CD14-positive monocyte (primary cell): ENCODE data around the gene STIM1. TPM values are rescaled to one million over a fixed set of nuclear protein-coding genes. Genes with fewer than 3 reads are reported as not detected.

Experiments used
- DNase-seq, 3 donors: peaks; one replicate each; pipeline ENCODE4 v3.0.0-alpha.2; 2011 to 2022
- H2AFZ ChIP-seq: 2 replicates; pipeline ENCODE4 v1.6.0; 2012; ENCODE audit warnings: mild to moderate bottlenecking, low read depth, low read length, inconsistent platforms; ENCODE audit not compliant: insufficient read depth, poor library complexity, severe bottlenecking
- H3K27ac ChIP-seq, 2 donors: 1 replicate in 1 of 2; 2 replicates in 1 of 2; pipeline ENCODE4 v1.5.1; 2012 to 2013; ENCODE audit warnings: low read length in 2 of 2, control low read depth in 1 of 2, inconsistent platforms in 1 of 2, low read depth in 1 of 2, mild to moderate bottlenecking in 1 of 2
- H3K27me3 ChIP-seq, 2 donors: one replicate each; pipeline versions ENCODE4 v1.6.0 to v1.6.1; 2011 to 2013; ENCODE audit warnings: low read length in 2 of 2; ENCODE audit not compliant: control insufficient read depth in 2 of 2, insufficient read depth in 2 of 2
- H3K36me3 ChIP-seq, 2 donors: replicated peaks in 1 of 2; 1 replicate in 1 of 2; 2 replicates in 1 of 2; pipeline versions ENCODE4 v1.5.1 to v1.6.1; 2012 to 2013; ENCODE audit warnings: low read length in 2 of 2, control low read depth in 1 of 2, inconsistent platforms in 1 of 2, mild to moderate bottlenecking in 1 of 2; ENCODE audit not compliant: insufficient read depth in 2 of 2, control insufficient read depth in 1 of 2
- H3K4me1 ChIP-seq, 2 donors: 1 replicate in 1 of 2; 2 replicates in 1 of 2; pipeline versions ENCODE4 v1.5.1 to v1.6.1; 2012 to 2013; ENCODE audit warnings: low read length in 2 of 2, control low read depth in 1 of 2, inconsistent platforms in 1 of 2, mild to moderate bottlenecking in 1 of 2, moderate library complexity in 1 of 2; ENCODE audit not compliant: insufficient read depth in 2 of 2, control insufficient read depth in 1 of 2
- H3K4me2 ChIP-seq: replicated peaks from 2 replicates; pipeline ENCODE3; 2012; ENCODE audit warnings: low read length, moderate library complexity, mild to moderate bottlenecking; ENCODE audit not compliant: poor library complexity, severe bottlenecking; ENCODE audit errors: extremely low read depth
- H3K4me3 ChIP-seq, 3 experiments: fragments of 200-600 bp in 1 of 3; sonication (generic) in 1 of 3; replicated peaks in 1 of 3; 1 replicate in 2 of 3; 2 replicates in 1 of 3; pipeline ENCODE4 v1.5.1; 2011 to 2013; ENCODE audit warnings: low read length in 3 of 3, mild to moderate bottlenecking in 3 of 3, control low read depth in 2 of 3, low read depth in 2 of 3, inconsistent platforms in 1 of 3, moderate library complexity in 1 of 3
- H3K79me2 ChIP-seq: 2 replicates; pipeline ENCODE4 v1.6.0; 2012; ENCODE audit warnings: mild to moderate bottlenecking, control low read depth, inconsistent platforms, low read length, moderate library complexity; ENCODE audit not compliant: insufficient read depth
- H3K9ac ChIP-seq: 2 replicates; pipeline ENCODE4 v1.6.0; 2017; ENCODE audit warnings: low read length, mild to moderate bottlenecking; ENCODE audit not compliant: insufficient read depth, poor library complexity, severe bottlenecking
- H3K9me3 ChIP-seq, 2 donors: replicated peaks in 1 of 2; 1 replicate in 1 of 2; 2 replicates in 1 of 2; pipeline versions ENCODE4 v1.5.1 to v1.6.1; 2012 to 2013; ENCODE audit warnings: low read length in 2 of 2, control low read depth in 1 of 2; ENCODE audit not compliant: control insufficient read depth in 1 of 2, insufficient read depth in 1 of 2
- H4K20me1 ChIP-seq: 2 replicates; pipeline ENCODE4 v1.6.0; 2012; ENCODE audit warnings: mild to moderate bottlenecking, low read length, control low read depth, moderate library complexity; ENCODE audit not compliant: insufficient read depth
- H3K27ac Mint-ChIP-seq, 7 donors: one replicate each; pipeline ENCODE4 v1.8.0; 2020; ENCODE audit warnings: mild to moderate bottlenecking in 7 of 7, mixed read lengths in 7 of 7, moderate library complexity in 6 of 7, inconsistent platforms in 2 of 7
- H3K27me3 Mint-ChIP-seq, 3 donors: one replicate each; pipeline ENCODE4 v1.8.0; 2021 to 2022; ENCODE audit warnings: low read depth in 3 of 3, mild to moderate bottlenecking in 3 of 3, mixed read lengths in 3 of 3, moderate library complexity in 3 of 3, inconsistent platforms in 1 of 3
- H3K36me3 Mint-ChIP-seq, 2 donors: one replicate each; pipeline ENCODE4 v1.8.0; 2020; ENCODE audit warnings: mixed read lengths in 2 of 2, inconsistent platforms in 1 of 2, mild to moderate bottlenecking in 1 of 2
- H3K4me1 Mint-ChIP-seq: one replicate; pipeline ENCODE4 v1.8.0; 2020; ENCODE audit warnings: mild to moderate bottlenecking, mixed read lengths
- H3K4me3 Mint-ChIP-seq, 2 donors: one replicate each; pipeline ENCODE4 v1.8.0; 2020; ENCODE audit warnings: mild to moderate bottlenecking in 2 of 2, mixed read lengths in 2 of 2, moderate library complexity in 1 of 2
- H3K9me3 Mint-ChIP-seq, 7 donors: one replicate each; pipeline ENCODE4 v1.8.0; 2020 to 2022; ENCODE audit warnings: mixed read lengths in 7 of 7, mild to moderate bottlenecking in 6 of 7, moderate library complexity in 6 of 7, inconsistent platforms in 2 of 7
- CTCF ChIP-seq: fragments of 200-600 bp; IDR thresholded peaks from one replicate; pipeline ENCODE4 v1.8.0; 2022; ENCODE audit warnings: antibody characterized with exemption, mild to moderate bottlenecking
- WGBS: methylation state at CpG from one replicate; pipeline ENCODE4 v1.1.5; 2013; ENCODE audit warnings: missing lambda C conversion rate; ENCODE audit not compliant: insufficient coverage; 5-methylcytosine and 5-hydroxymethylcytosine counted together
- intact Hi-C, 2 donors: fragments of 100-400 bp; cut with micrococcal nuclease; formaldehyde crosslinking; loops; one replicate each; pipeline versions ENCODE4 v1.15.0 to v1.15.1; 2023
- polyA plus RNA-seq, 3 donors: library from polyadenylated mRNA; depleted of rRNA in 1 of 3; unstranded in 2 of 3; stranded (reverse) in 1 of 3; fragments of 300-500 nt in 2 of 3; fragments of >200 nt in 1 of 3; fragmentation: Illumina TruSeq in 2 of 3; gene quantifications; 1 replicate in 2 of 3; 2 replicates in 1 of 3; pipeline ENCODE4 v1.2.3, GENCODE V29; 2012 to 2021

Gene STIM1
- polyA plus RNA-seq, 3 donors = 14.0 to 68.6 (median 21.0) TPM

DNA sequence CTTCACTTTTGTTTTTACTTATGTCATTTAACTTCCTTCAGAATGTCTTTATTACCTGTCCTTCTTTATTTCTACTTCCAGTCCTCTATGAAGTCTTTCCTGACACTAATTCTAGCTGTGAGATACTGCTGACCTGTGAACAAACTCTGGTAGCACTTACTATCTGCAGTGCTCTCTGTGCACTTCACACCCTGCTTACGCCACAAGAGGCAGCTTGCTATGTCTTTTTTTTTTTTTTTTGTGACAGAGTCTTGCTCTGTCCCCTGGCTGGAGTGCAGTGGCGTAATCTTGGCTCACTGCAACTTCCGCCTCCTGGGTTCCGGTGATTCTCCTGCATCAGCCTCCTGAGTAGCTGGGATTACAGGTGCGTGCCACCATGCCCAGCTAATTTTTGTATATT, 10.7 kb downstream of the STIM1 start:
- peaks cover 0 to 11% of the 10 kb centered on the region in 2 donors for H3K36me3 Mint-ChIP-seq
- peak overlapping the region; percentile 58 to 89 for H3K4me3 Mint-ChIP-seq
- H3K4me3 ChIP-seq = peak overlapping the region in 2 of 3 experiments; percentile 0 to 52
- no peaks in the 10 kb centered on the region for H3K9me3 ChIP-seq
- peaks cover 100% of the 10 kb centered on the region for H3K79me2 ChIP-seq
- H3K27me3 ChIP-seq = no peaks in the 10 kb centered on the region
- peak overlapping the region; percentile 45 for H3K4me2 ChIP-seq
- TF ChIP-seq CTCF = no peak
- intact Hi-C loops = no loop called here
- H3K9me3 Mint-ChIP-seq = no peaks in the 10 kb centered on the region
- peaks cover 88% of the 10 kb centered on the region for H4K20me1 ChIP-seq
- H3K9ac ChIP-seq = peak overlapping the region; percentile 41
- peaks cover 0 to 5% (median 3%) of the 10 kb centered on the region in 3 donors for H3K27me3 Mint-ChIP-seq
- H3K36me3 ChIP-seq = no peaks in the 10 kb centered on the region
- H3K4me1 ChIP-seq = peaks cover 41 to 42% of the 10 kb centered on the region in 2 donors
- peak overlapping the region; percentile 29 to 89 for H3K27ac ChIP-seq
- peak overlapping the region; percentile 79 to 97 (median 94) for H3K27ac Mint-ChIP-seq
- H2AFZ ChIP-seq = no peak overlapping the region
- DNase-seq = peak; percentile 65 to 78 (median 74)
- peaks cover 67% of the 10 kb centered on the region for H3K4me1 Mint-ChIP-seq
- WGBS = 13% methylated on average over 3 of the region's 5 CpGs

GRCh38 chr11:3866836-3867208, 11.4 kb downstream of the STIM1 start:
- peaks cover 100% of the 10 kb centered on the region for H3K79me2 ChIP-seq
- H2AFZ ChIP-seq = no peak overlapping the region
- H3K27ac Mint-ChIP-seq = peak overlapping the region in 6 of 7 donors; percentile 4 to 95 (median 84)
- no peak overlapping the region for H3K4me3 Mint-ChIP-seq
- no peak for TF ChIP-seq CTCF
- peaks cover 0 to under 1% of the 10 kb centered on the region in 2 donors for H3K36me3 ChIP-seq
- H3K27me3 Mint-ChIP-seq = peaks cover 0 to 6% (median 3%) of the 10 kb centered on the region in 3 donors
- H3K9me3 Mint-ChIP-seq = no peaks in the 10 kb centered on the region
- DNase-seq = no peak
- H3K27ac ChIP-seq = peak overlapping the region in 1 of 2 donors; percentile 89
- H3K9me3 ChIP-seq = no peaks in the 10 kb centered on the region
- peaks cover 41 to 46% of the 10 kb centered on the region in 2 donors for H3K4me1 ChIP-seq
- peaks cover 88% of the 10 kb centered on the region for H4K20me1 ChIP-seq
- H3K4me2 ChIP-seq = no peak overlapping the region
- no peak overlapping the region for H3K4me3 ChIP-seq
- H3K27me3 ChIP-seq = no peaks in the 10 kb centered on the region
- H3K4me1 Mint-ChIP-seq = peaks cover 67% of the 10 kb centered on the region
- no peak overlapping the region for H3K9ac ChIP-seq
- intact Hi-C loops = no loop called here
- peaks cover 0 to 12% of the 10 kb centered on the region in 2 donors for H3K36me3 Mint-ChIP-seq
